Right cardiac atrium (tissue), 5 donors: ENCODE results near the gene UBIAD1. TPM values are rescaled to one million over a fixed set of nuclear protein-coding genes. Genes with fewer than 3 reads are reported as not detected.

Experiments used
- ATAC-seq, 2 donors: fragments of 200-7000 bp; cut with Tn5 transposase; one replicate each; pipeline versions ENCODE4 v1.8.0 to v1.9.1; 2020; ENCODE audit warnings: moderate library complexity in 2 of 2, mild to moderate bottlenecking in 1 of 2
- DNase-seq, 3 donors: peaks; one replicate each; pipeline ENCODE4 v3.0.0-alpha.2; 2020
- H3K27ac ChIP-seq: one replicate; pipeline ENCODE4 v1.5.1; 2013; ENCODE audit warnings: mild to moderate bottlenecking, low read length, control low read depth, moderate library complexity
- H3K27me3 ChIP-seq: one replicate; pipeline ENCODE4 v1.6.1; 2013; ENCODE audit not compliant: control insufficient read depth, insufficient read depth
- H3K4me1 ChIP-seq: one replicate; pipeline ENCODE4 v1.6.1; 2013; ENCODE audit warnings: low read length; ENCODE audit not compliant: control insufficient read depth, insufficient read depth
- H3K4me3 ChIP-seq: one replicate; pipeline ENCODE4 v1.5.1; 2013; ENCODE audit warnings: low read length, control low read depth
- H3K9me3 ChIP-seq: one replicate; pipeline ENCODE4 v1.6.1; 2013; ENCODE audit warnings: low read length; ENCODE audit not compliant: control insufficient read depth
- WGBS: extraction: QIAGEN DNeasy Blood & Tissue Kit; methylation state at CpG from one replicate; pipeline ENCODE4 v1.1.7; 2013; 5-methylcytosine and 5-hydroxymethylcytosine counted together
- intact Hi-C, 4 donors: fragments of 100-400 bp; cut with DNase I; formaldehyde crosslinking; loops; one replicate each; pipeline versions ENCODE4 v1.11.0 to v1.14.0; 2022 to 2023
- polyA plus RNA-seq: library from polyadenylated mRNA; stranded (reverse); fragments of 200-250 nt; gene quantifications from one replicate; pipeline ENCODE4 v1.2.3, GENCODE V29; 2013
- total RNA-seq, 4 donors: library from RNA; stranded (reverse); fragmentation: NEBNext Ultra II Directional; extraction: Animal tissue kit (Norgen Biotek cat#: 25700); gene quantifications; one replicate each; pipeline ENCODE4 v1.2.1, GENCODE V29; 2021
- donor health status: healthy with polysubstance abuse.
- donor health status: DM: no; HTN: yes; CAD: no.
- donor health status: DM: no; HTN: no; CAD: no.
- donor health status: DM: no; HTN: yes; CAD: no; lungs with severe emphysema.
- donor health status: DM: yes; HTN: yes; CAD: no.

Gene UBIAD1
- total and polyA plus RNA-seq, 5 donors = 7.5 to 12.8 (median 11.7) TPM

- ATAC-seq (no peak), DNase-seq (no peak)
- intact Hi-C loops = loop anchor here in 1 of 4 donors (10.0 kb wide), 1 partner anchor 313 kb away; no protein-coding TSS in a partner anchor
- H3K27ac ChIP-seq = no peak overlapping the region
- H3K4me1 ChIP-seq = no peaks in the 10 kb centered on the region
- no peaks in the 10 kb centered on the region for H3K27me3 ChIP-seq
- 87% methylated on average over 13 of the region's 13 CpGs for WGBS
- no peaks in the 10 kb centered on the region for H3K9me3 ChIP-seq
- H3K4me3 ChIP-seq = no peak overlapping the region
Observed at GRCh38 chr1:11331945-11332546, 59.0 kb downstream of the UBIAD1 start.

GRCh38 chr1:11333631-11334030 lies 60.6 kb downstream of the UBIAD1 start:
- ATAC-seq (no peak), DNase-seq (no peak)
- no peaks in the 10 kb centered on the region for H3K4me1 ChIP-seq
- no peaks in the 10 kb centered on the region for H3K9me3 ChIP-seq
- WGBS = 34% methylated on average over 7 of the region's 7 CpGs
- H3K27ac ChIP-seq = no peak overlapping the region
- H3K27me3 ChIP-seq = no peaks in the 10 kb centered on the region
- intact Hi-C loops = loop anchor here in 1 of 4 donors (10.0 kb wide), 1 partner anchor 311 kb away; no protein-coding TSS in a partner anchor
- no peak overlapping the region for H3K4me3 ChIP-seq

- Histone ChIP-seq H3K27me3 (no peaks in the 10 kb centered on the region), H3K4me3 (no peak overlapping the region), H3K27ac (no peak overlapping the region), H3K4me1 (no peaks in the 10 kb centered on the region), H3K9me3 (no peaks in the 10 kb centered on the region)
- 62% methylated on average over 13 of the region's 13 CpGs for WGBS
- ATAC-seq (no peak), DNase-seq (no peak)
- intact Hi-C loops = loop anchor here in 1 of 4 donors (10.0 kb wide), 1 partner anchor 310 kb away; no protein-coding TSS in a partner anchor
Observed at GRCh38 chr1:11334261-11334804, 61.3 kb downstream of the UBIAD1 start.

GRCh38 chr1:11334821-11335220 lies 61.8 kb downstream of the UBIAD1 start:
- intact Hi-C loops = loop anchor here in 2 of 4 donors (5.0 to 10.0 kb wide), 2 partner anchors 307 to 310 kb away; no protein-coding TSS in a partner anchor
- 77% methylated on average over 7 of the region's 7 CpGs for WGBS
- ATAC-seq (no peak), DNase-seq (no peak)
- no peak overlapping the region for H3K4me3 ChIP-seq
- H3K9me3 ChIP-seq = no peaks in the 10 kb centered on the region
- H3K4me1 ChIP-seq = no peaks in the 10 kb centered on the region
- H3K27ac ChIP-seq = no peak overlapping the region
- H3K27me3 ChIP-seq = no peaks in the 10 kb centered on the region

- no peak overlapping the region for H3K27ac ChIP-seq
- H3K9me3 ChIP-seq = no peaks in the 10 kb centered on the region
- no peak overlapping the region for H3K4me3 ChIP-seq
- no peaks in the 10 kb centered on the region for H3K4me1 ChIP-seq
- no peaks in the 10 kb centered on the region for H3K27me3 ChIP-seq
- 83% methylated on average over 7 of the region's 7 CpGs for WGBS
- DNase-seq (no peak), ATAC-seq (no peak)
- intact Hi-C loops = loop anchor here in 2 of 4 donors (5.0 to 10.0 kb wide), 2 partner anchors 307 to 309 kb away; no protein-coding TSS in a partner anchor
Observed at GRCh38 chr1:11335417-11336056, 62.5 kb downstream of the UBIAD1 start.

GRCh38 chr1:11337580-11338073 lies 64.6 kb downstream of the UBIAD1 start:
- no peaks in the 10 kb centered on the region for H3K9me3 ChIP-seq
- peak; percentile 47 to 82 (median 78) for DNase-seq
- intact Hi-C loops = loop anchor here in 2 of 4 donors (5.0 to 10.0 kb wide), 2 partner anchors 305 to 307 kb away; no protein-coding TSS in a partner anchor
- no peak overlapping the region for H3K4me3 ChIP-seq
- H3K4me1 ChIP-seq = no peaks in the 10 kb centered on the region
- H3K27ac ChIP-seq = no peak overlapping the region
- WGBS = 24% methylated on average over 12 of the region's 12 CpGs
- ATAC-seq = peak in 1 of 2 donors; percentile 56
- no peaks in the 10 kb centered on the region for H3K27me3 ChIP-seq

Other genes starting within 250 kb of the UBIAD1 start
- gene MASP2, start 226.0 kb upstream of the UBIAD1 start, total RNA-seq = not detected
- not detected for gene MASP2, start 226.0 kb upstream of the UBIAD1 start, polyA plus RNA-seq
- 10 to 100 TPM; 43.6 to 72.6 (median 65.2) TPM for gene SRM, start 213.2 kb upstream of the UBIAD1 start, total RNA-seq
- 61.6 TPM for gene SRM, start 213.2 kb upstream of the UBIAD1 start, polyA plus RNA-seq
- 10 to 100 TPM; 21.8 to 25.7 (median 22.3) TPM for gene EXOSC10, start 173.3 kb upstream of the UBIAD1 start, total RNA-seq
- 20.1 TPM for gene EXOSC10, start 173.3 kb upstream of the UBIAD1 start, polyA plus RNA-seq
- 1 to 10 TPM; 1.4 to 4.5 (median 2.8) TPM for gene ANGPTL7, start 83.8 kb upstream of the UBIAD1 start, total RNA-seq
- gene ANGPTL7, start 83.8 kb upstream of the UBIAD1 start, polyA plus RNA-seq = 3.7 TPM
- 10 to 100 TPM; 26.6 to 35.5 (median 28.6) TPM for gene MTOR, start 10.6 kb upstream of the UBIAD1 start, total RNA-seq
- gene MTOR, start 10.6 kb upstream of the UBIAD1 start, polyA plus RNA-seq = 19.2 TPM
- gene DISP3, start 206.0 kb downstream of the UBIAD1 start, total RNA-seq = under 1 TPM in 1 of 4 donors, not detected in 3; 0.06 TPM
- 0.02 TPM for gene DISP3, start 206.0 kb downstream of the UBIAD1 start, polyA plus RNA-seq